Neural cell (in vitro differentiated cells): ENCODE data around the gene PRKCQ. TPM values are rescaled to one million over a fixed set of nuclear protein-coding genes. Genes with fewer than 3 reads are reported as not detected.

Experiments used
- H2AFZ ChIP-seq: fragments of 200-600, 300-800 bp; sonication (generic), shearing (Covaris generic); 2 replicates; pipeline ENCODE4 v1.6.0; 2014; ENCODE audit warnings: low read depth, mild to moderate bottlenecking, antibody characterized with exemption, low read length, moderate library complexity
- H3F3A ChIP-seq: fragments of 200-600 bp; shearing (Covaris generic); 2 replicates; pipeline ENCODE4 v1.6.1; 2016; ENCODE audit warnings: mild to moderate bottlenecking, moderate library complexity, mixed read lengths, antibody characterized with exemption, low read length; ENCODE audit not compliant: insufficient read depth, poor library complexity, severe bottlenecking
- H3K27ac ChIP-seq: fragments of 200-600, 300-800 bp; sonication (generic), shearing (Covaris generic); 2 replicates; pipeline ENCODE4 v1.5.1; 2014; ENCODE audit warnings: mild to moderate bottlenecking, low read length, moderate library complexity
- H3K27me3 ChIP-seq: fragments of 300-800, 200-600 bp; sonication (generic), shearing (Covaris generic); 2 replicates; pipeline ENCODE4 v1.6.0; 2014; ENCODE audit warnings: mild to moderate bottlenecking, low read depth, low read length, moderate library complexity; ENCODE audit not compliant: insufficient read depth
- H3K36me3 ChIP-seq: fragments of 300-800, 200-600 bp; sonication (generic), shearing (Covaris generic); 2 replicates; pipeline ENCODE4 v1.5.1; 2014; ENCODE audit warnings: mild to moderate bottlenecking, antibody characterized with exemption, low read length, moderate library complexity; ENCODE audit not compliant: insufficient read depth
- H3K4me2 ChIP-seq: fragments of 300-800, 200-600 bp; sonication (generic), shearing (Covaris generic); 2 replicates; pipeline ENCODE4 v1.6.0; 2014; ENCODE audit warnings: mild to moderate bottlenecking, low read length
- H3K4me3 ChIP-seq: fragments of 300-800, 200-600 bp; sonication (generic), shearing (Covaris generic); 2 replicates; pipeline ENCODE4 v1.5.1; 2014; ENCODE audit warnings: mild to moderate bottlenecking, low read length, moderate library complexity
- H3K79me2 ChIP-seq: fragments of 200-600 bp; shearing (Covaris generic); replicated peaks from 2 replicates; pipeline ENCODE4 v1.6.0; 2014; ENCODE audit warnings: mild to moderate bottlenecking, low read length, moderate library complexity; ENCODE audit not compliant: insufficient read depth
- H3K9ac ChIP-seq: fragments of 300-800, 200-600 bp; sonication (generic), shearing (Covaris generic); 2 replicates; pipeline ENCODE4 v1.6.1; 2016; ENCODE audit warnings: mild to moderate bottlenecking, low read length, mixed read lengths
- H3K9me2 ChIP-seq: fragments of 200-600 bp; shearing (Covaris generic); 2 replicates; pipeline ENCODE4 v1.6.1; 2016; ENCODE audit warnings: mild to moderate bottlenecking, low read length, mixed read lengths; ENCODE audit not compliant: insufficient read depth
- H3K9me3 ChIP-seq: fragments of 200-600, 300-800 bp; sonication (generic), shearing (Covaris generic); 2 replicates; pipeline ENCODE4 v1.6.1; 2016; ENCODE audit warnings: mild to moderate bottlenecking, mixed run types, low read length, moderate library complexity, mixed read lengths
- H4K20me1 ChIP-seq: fragments of 200-600 bp; shearing (Covaris generic); 2 replicates; pipeline ENCODE4 v1.6.1; 2016; ENCODE audit warnings: mild to moderate bottlenecking, mixed run types; ENCODE audit not compliant: insufficient read depth
- CTCF ChIP-seq: fragments of 450-650 bp; IDR thresholded peaks from 2 replicates; pipeline ENCODE4 v1.5.1; 2014; ENCODE audit warnings: antibody characterized with exemption, mild to moderate bottlenecking, moderate library complexity; ENCODE audit not compliant: poor library complexity, severe bottlenecking
- EP300 ChIP-seq: fragments of 450-650 bp; conservative IDR thresholded peaks from 2 replicates; pipeline ENCODE4 v1.6.1; 2014; ENCODE audit warnings: antibody characterized with exemption, mild to moderate bottlenecking, moderate library complexity; ENCODE audit not compliant: poor library complexity, severe bottlenecking
- EZH2 ChIP-seq: fragments of 200-600, 300-800 bp; shearing (Covaris generic), sonication (generic); IDR thresholded peaks from 2 replicates; pipeline ENCODE4 v1.6.1; 2014; ENCODE audit warnings: antibody characterized with exemption, low read length, borderline replicate concordance, mild to moderate bottlenecking; ENCODE audit not compliant: insufficient read depth, poor library complexity, severe bottlenecking
- MXI1 ChIP-seq: fragments of 450-650 bp; conservative IDR thresholded peaks from 2 replicates; pipeline ENCODE4 v1.6.1; 2014; ENCODE audit warnings: antibody characterized with exemption, mild to moderate bottlenecking; ENCODE audit not compliant: poor library complexity, severe bottlenecking
- POLR2AphosphoS5 ChIP-seq: IDR thresholded peaks from 2 replicates; pipeline ENCODE4 v1.6.1; 2012
- RAD21 ChIP-seq: fragments of 450-650 bp; conservative IDR thresholded peaks from 2 replicates; pipeline ENCODE4 v1.6.1; 2014; ENCODE audit warnings: antibody characterized with exemption, mild to moderate bottlenecking, moderate library complexity
- REST ChIP-seq: IDR thresholded peaks from 2 replicates; pipeline ENCODE4 v1.6.1; 2012; ENCODE audit warnings: borderline replicate concordance
- SMC3 ChIP-seq: fragments of 450-650 bp; conservative IDR thresholded peaks from 2 replicates; pipeline ENCODE4 v1.6.1; 2014; ENCODE audit warnings: antibody characterized with exemption, mild to moderate bottlenecking, moderate library complexity; ENCODE audit not compliant: poor library complexity
- TAF1 ChIP-seq: IDR thresholded peaks from 2 replicates; pipeline ENCODE4 v1.6.1; 2012; ENCODE audit warnings: low read depth
- polyA plus RNA-seq: library from polyadenylated mRNA; depleted of rRNA; stranded (reverse); fragments of >200 nt; gene quantifications from 2 replicates; pipeline ENCODE4 v1.2.3, GENCODE V29; 2014

PRKCQ gene
- polyA plus RNA-seq, 1 donor from 2014 or later = 0.61 TPM

- H2AFZ ChIP-seq = no peak overlapping the region
- H3K9me2 ChIP-seq = no peaks in the 10 kb centered on the region
- TF ChIP-seq RAD21 = no peak
- no peak for TF ChIP-seq CTCF
- TF ChIP-seq EZH2 = no peak
- TF ChIP-seq EP300 = no peak
- no peak for TF ChIP-seq SMC3
- no peak for TF ChIP-seq MXI1
- TF ChIP-seq TAF1 = no peak
- TF ChIP-seq REST = no peak
- TF ChIP-seq POLR2AphosphoS5 = no peak
- H3K4me3 ChIP-seq = no peak overlapping the region
- no peaks in the 10 kb centered on the region for H4K20me1 ChIP-seq
- H3K27me3 ChIP-seq = no peaks in the 10 kb centered on the region
- H3F3A ChIP-seq = no peaks in the 10 kb centered on the region
- no peaks in the 10 kb centered on the region for H3K36me3 ChIP-seq
- no peaks in the 10 kb centered on the region for H3K79me2 ChIP-seq
- H3K9ac ChIP-seq = no peak overlapping the region
- H3K4me2 ChIP-seq = no peak overlapping the region
- no peak overlapping the region for H3K27ac ChIP-seq
- H3K9me3 ChIP-seq = no peaks in the 10 kb centered on the region
These were observed 175.7 kb downstream of the PRKCQ start for GRCh38 chr10:6404127-6405072.

GRCh38 chr10:6402960-6403359 lies 177.1 kb downstream of the PRKCQ start:
- no peaks in the 10 kb centered on the region for H3K79me2 ChIP-seq
- no peaks in the 10 kb centered on the region for H3K27me3 ChIP-seq
- no peak overlapping the region for H2AFZ ChIP-seq
- no peaks in the 10 kb centered on the region for H3F3A ChIP-seq
- no peaks in the 10 kb centered on the region for H4K20me1 ChIP-seq
- H3K4me3 ChIP-seq = no peak overlapping the region
- H3K27ac ChIP-seq = no peak overlapping the region
- no peaks in the 10 kb centered on the region for H3K9me2 ChIP-seq
- H3K4me2 ChIP-seq = no peak overlapping the region
- no peaks in the 10 kb centered on the region for H3K9me3 ChIP-seq
- no peak for TF ChIP-seq EZH2
- TF ChIP-seq EP300 = no peak
- no peak for TF ChIP-seq RAD21
- no peak for TF ChIP-seq MXI1
- no peak for TF ChIP-seq REST
- TF ChIP-seq CTCF = no peak
- TF ChIP-seq SMC3 = no peak
- no peak overlapping the region for H3K9ac ChIP-seq
- H3K36me3 ChIP-seq = no peaks in the 10 kb centered on the region
